NCI-H1694 (cell line): ENCODE data around the gene IFI44.

ENCODE experiments used
- DNase-seq: peaks from one replicate; lab custom pipeline; 2025; lab: John Stamatoyannopoulos, UW

Gene IFI44

DNA sequence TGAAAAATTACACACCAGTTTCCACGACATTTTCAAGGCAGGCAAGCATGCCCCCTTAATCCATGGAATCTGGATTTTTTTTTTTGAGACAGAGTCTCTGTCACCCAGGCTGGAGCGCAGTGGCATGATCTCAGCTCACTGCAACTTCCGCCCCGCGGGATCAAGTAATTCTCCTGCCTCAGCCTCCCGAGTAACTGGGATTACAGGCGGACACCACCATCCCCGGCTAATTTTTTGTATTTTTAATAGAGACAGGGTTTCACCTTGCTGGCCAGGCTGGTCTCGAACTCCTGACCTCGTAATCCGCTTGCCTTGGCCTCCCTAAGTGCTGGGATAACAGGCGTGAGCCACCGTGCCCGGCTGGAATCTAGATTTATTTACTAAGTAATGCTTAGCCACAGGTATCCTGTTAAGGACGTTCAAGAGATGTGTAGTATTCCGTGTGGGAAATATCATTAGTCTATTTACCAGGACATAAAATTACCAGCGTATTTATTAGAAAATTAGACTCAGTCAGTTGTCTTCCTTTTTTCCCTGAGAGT lies 2.5 kb downstream of the IFI44 start:
- DNase-seq = no peak

DNA sequence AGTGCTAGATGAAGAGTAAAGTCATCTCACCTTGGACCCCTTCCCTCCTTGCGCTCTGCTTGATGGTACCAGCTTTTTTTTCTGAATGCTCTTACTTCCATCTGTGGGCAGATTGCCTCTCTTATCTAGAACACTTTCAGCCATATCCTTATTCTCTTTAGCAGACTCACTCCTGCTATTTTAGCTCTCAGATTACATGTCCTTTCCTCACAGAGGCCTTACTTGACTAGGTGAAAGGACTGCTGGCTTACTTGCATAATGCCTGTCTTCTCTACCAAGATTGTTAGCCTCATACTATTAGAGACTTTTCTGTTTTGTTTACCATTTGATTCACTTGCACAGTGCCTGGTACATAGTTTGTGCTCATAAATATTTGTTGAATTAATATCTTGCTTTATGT lies 9.3 kb downstream of the IFI44 start:
- DNase-seq = no peak

DNA sequence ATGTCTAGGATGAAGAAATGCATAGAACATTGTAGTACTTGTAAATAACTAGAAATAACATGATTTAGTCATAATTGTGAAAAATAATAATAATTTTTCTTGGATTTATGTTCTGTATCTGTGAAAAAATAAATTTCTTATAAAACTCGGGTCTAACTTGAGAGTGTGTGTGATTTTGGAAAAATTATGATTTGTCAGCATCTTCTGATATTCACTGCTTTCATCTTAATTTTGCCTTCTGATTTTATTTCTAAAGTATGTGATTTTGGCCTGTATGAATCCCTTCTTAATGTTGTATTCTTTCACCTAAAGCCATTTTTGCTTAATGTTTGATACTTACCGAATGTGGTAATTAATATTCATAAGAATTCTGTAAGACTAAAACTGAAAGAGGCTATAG lies 14.3 kb downstream of the IFI44 start:
- DNase-seq = no peak

GRCh38 chr1:78664763-78665162 lies 15.1 kb downstream of the IFI44 start:
- DNase-seq = no peak

GRCh38 chr1:78665809-78666208 lies 16.2 kb downstream of the IFI44 start:
- no peak for DNase-seq

DNA sequence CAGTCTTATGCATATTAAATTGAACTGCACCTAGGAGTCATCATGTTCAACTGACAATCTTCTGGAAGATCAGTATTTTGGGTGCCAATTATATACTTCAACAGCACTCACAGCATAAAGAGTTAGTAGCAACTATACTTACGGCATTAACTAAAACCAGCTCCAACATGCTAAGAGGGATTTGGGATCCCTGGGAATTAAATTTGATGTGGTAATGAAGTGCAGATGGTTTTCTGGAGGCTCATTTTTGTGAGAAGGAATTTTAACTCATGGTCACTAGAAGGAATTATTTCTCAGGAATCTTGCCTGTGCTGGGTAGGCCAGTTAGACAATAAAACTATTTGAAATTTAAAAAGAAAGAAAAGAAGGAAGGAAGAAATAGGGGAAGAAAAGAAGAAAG lies 18.3 kb downstream of the IFI44 start:
- no peak for DNase-seq

DNA sequence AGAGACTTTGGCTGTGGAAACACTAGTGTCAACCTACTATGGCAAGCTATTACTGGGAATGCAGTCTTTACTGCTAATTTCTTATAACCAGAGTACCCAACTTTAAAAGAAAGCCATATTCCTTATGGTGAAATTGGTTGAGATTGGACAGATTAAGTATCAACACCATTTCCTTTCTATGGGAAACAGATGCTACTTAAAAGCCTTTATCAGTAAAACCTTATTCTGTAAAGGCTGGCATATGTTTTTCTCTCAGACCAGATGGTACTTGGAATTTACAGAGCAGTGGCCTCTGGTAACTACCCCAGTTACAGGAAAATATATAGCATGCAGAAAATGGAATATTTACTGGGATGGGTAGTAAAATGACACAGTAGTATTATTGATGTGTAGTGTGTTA lies 18.8 kb downstream of the IFI44 start:
- no peak for DNase-seq

- DNase-seq = no peak
These were observed 22.8 kb downstream of the IFI44 start for GRCh38 chr1:78672428-78672827.

- no peak for DNase-seq
These were observed 23.5 kb downstream of the IFI44 start for GRCh38 chr1:78673120-78673519.

DNA sequence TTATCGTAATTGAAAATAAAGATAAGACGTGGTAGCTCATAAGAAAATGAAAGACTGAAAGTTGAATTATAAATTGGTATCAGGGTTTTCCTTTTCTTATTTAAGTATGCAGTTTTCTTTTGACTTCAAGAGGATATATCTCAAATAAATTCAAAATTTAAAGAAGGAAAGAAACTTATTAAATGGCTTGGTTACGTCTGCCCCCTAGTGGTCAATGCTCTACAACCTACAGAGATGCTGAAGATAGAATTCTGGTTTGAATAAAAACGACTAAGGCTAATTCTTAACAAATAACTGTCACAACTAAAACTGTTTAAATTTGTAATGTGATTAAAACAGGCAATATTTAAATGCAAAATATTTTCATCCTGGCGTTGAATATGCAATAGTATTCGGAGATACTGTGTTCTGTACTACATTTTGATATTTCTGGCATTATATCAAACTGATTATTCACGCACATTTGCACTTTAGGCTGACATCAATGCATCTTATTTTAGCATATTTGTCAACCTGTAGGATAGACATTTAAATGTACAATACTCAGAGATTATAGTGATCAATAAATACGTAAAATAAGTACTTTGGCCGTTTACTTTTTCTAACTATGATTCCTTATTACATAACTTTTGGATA lies 26.8 kb downstream of the IFI44 start:
- peak; percentile 49 for DNase-seq

DNA sequence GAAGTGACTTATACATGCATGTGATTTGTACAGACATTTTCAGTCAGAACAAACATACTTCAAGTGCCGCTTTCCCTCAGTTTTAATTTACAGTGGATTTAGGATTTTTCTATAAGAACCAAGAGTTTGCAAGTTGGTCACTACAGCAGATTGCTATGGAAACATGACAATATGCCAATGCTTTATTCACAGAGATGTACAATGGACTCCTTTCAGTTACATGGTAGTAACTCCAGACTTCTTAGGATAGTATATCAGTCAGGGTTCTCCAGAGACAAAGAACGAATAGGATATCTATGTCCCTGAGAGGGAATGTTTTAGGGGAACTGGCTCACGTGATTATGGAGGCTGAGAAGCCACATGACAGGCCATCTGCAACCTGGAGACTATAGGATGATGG lies 27.4 kb downstream of the IFI44 start:
- no peak for DNase-seq

- DNase-seq = no peak
These were observed 28.2 kb downstream of the IFI44 start for GRCh38 chr1:78677788-78678187.

GRCh38 chr1:78678324-78678723 lies 28.7 kb downstream of the IFI44 start:
- no peak for DNase-seq

DNA sequence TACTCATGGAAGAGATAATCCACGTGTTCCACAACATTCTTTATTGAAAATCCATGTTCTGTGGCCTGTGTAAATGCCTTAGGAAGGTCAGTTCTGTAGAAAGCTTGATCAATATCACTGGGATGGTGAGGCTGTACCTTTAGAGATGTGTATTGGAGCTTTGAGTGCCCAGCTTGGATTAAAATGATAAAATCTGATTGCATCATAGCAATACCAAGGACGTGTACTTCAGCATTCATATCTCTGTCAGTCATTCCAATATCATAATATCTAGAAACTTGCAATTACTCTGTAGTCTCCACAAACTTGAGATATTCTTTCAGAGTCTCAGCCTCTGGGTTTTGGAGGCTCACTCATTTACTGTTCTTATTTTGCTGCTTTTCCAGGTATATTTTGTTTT lies 31.6 kb downstream of the IFI44 start:
- DNase-seq = no peak

DNA sequence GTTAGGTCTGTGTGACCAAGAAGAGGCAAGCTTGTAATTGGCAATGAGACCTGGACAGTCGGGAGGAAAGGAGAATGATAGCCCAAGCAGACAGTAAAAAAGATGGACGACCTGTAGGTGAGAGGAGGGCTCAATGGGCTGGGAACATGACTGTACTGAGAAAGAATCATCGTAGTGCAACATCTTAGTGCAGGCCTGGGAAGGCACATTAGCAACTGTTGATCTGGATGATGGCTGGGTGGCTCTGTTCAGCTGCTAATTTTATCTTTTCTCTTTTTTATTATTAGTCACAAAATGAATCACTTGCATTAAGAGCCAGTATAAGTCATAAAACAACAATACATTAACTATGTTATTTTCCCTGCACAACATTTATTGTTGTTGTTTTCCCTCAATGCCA lies 32.9 kb downstream of the IFI44 start:
- DNase-seq = no peak

DNA sequence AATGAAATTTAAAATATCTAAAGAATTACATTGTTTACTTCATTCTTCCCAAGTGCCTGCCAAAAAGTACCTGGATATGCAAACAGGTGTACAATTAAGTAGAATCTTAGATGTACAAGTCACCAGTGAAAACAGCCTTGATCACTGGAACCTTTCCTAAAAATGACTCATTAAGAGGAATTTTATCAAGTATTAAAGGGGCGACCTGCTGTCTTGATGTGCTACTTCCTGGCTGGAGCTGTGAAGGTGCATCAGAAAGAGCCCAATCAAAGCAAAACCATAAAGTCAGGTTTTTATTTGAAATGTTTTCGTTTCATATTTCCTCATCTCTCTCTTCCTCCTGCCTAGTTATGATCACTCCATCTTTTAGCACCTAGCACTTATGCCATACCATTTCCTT lies 33.4 kb downstream of the IFI44 start:
- DNase-seq = no peak

- no peak for DNase-seq
These were observed 37.7 kb downstream of the IFI44 start for GRCh38 chr1:78687315-78687714.

DNA sequence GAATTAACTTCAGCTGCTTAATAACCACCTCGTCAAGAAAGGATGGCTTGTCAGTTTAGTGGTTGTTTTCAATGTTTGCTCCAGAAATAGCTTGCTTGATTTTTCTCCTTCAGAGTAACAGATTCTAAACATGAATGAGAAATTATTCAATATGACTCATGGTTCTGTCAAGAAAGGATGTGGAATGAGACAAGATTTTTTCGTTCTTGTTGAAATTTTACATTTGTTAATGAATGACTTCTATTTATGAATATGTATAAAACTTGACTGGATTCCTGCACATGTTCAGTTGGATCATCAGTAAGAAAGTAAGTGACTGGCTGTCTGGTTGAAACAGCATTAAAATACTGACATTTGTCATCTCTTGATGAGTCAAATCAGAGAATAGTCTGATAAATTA lies 38.3 kb downstream of the IFI44 start:
- no peak for DNase-seq

DNA sequence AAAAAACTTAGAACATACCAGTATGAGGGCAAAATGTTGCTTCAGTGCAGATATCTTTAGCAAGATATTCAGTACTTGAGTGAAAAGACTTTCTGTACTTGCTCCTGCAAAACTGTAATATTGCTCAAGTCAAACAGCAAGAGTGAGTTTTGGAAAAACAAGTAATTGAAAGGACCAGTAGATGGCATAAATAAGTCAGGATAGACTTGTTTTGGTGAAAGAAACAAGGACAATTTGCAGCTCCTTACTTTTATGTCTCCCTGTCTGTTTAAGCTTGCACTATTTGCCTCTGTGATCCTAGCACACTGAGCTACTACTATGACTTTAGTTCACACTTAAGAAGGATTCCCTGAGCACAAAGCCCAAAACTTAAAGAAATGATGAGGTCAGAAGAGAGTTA lies 39.1 kb downstream of the IFI44 start:
- no peak for DNase-seq

DNA sequence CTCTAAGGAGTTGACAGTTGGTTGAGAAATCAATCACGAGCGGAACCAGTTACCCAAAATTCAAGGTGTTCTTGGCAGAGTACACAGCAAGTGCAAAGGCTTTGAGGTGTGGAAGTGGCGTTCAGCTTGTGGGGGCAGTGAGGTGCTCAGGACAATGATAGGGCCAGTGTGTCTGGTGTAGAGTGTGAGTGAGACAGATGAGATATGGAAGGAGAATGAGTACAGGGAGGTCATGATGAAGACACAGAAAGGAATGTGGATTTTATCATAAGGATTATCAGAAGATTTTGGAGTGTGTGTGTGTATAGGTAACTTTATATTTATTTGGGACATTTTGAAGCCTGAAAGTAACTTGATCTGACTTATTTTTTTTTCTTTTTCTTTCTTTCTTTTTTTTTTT lies 40.9 kb downstream of the IFI44 start:
- no peak for DNase-seq

GRCh38 chr1:78691995-78692747 lies 42.5 kb downstream of the IFI44 start:
- DNase-seq = no peak

DNA sequence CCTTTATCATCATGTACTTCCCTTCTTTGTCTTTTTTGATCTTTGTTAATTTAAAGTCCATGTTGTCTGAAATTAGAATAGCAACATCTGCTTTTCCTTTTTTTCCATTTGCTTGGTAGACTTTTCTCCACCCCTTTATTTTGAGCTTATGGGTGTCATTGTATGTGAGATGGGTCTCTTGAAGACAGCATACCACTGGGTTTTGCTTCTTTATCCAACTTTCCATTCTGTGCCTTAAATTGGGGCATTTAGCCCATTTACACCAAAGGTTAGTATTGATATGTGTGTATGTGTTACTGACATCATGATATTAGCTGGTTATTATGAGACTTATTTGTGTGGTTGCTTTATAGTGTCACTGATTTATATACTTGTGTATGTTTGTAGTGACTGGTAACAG lies 50.2 kb downstream of the IFI44 start:
- DNase-seq = no peak

DNA sequence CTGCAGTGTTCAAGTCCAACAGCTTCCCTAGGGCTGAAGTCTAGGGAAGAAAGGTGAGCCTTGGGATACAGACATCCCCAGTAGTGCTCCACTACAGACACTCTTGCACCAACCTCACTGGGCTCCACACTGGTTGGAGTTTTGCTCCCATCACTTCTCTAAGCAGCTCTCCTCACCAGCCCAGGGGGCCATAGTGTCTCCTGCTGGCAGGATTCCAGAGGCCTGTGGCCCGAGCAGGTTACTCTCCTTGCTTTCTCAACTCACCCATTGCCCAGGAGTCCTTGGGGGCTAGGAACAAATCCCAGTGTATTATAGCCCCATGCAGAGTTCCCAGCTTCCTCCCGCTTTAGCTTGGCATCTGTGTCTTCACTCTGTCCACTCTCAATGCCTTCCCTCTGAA lies 52.8 kb downstream of the IFI44 start:
- no peak for DNase-seq

DNA sequence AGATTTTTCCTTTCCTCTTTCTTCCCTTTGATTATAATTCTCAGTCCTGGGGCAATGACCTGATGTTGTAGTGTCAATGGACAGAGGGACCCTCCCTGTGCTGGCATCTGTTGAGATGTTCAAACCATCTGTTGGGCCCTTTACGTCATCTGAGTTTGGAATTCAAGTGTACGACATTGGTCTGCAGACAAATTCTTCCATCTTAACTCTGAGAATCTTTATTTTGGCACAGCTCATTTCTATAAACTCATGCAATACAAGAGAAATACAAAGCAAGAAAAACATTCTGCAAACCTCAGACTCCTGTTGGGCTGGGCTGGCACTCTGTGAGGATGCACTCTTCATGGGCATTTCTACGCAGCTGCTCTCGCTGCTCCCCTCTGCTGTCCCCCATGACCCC lies 54.2 kb downstream of the IFI44 start:
- DNase-seq = no peak
